H9 (cell line): ENCODE results near the gene CILP2. TPM values are rescaled to one million over a fixed set of nuclear protein-coding genes. Genes with fewer than 3 reads are reported as not detected.
A peak's percentile ranks its signal among the peaks of the same experiment; 100 is the strongest.

Source experiments
- DNase-seq: peaks from one replicate; pipeline ENCODE4 v3.0.0-alpha.2; 2017
- H2AFZ ChIP-seq: one replicate; pipeline ENCODE4 v1.6.1; 2013; ENCODE audit warnings: mild to moderate bottlenecking, low read length, control low read depth, moderate library complexity
- H2AK5ac ChIP-seq: 2 replicates; pipeline ENCODE4 v1.6.1; 2013; ENCODE audit warnings: low read length, control low read depth, mixed read lengths; ENCODE audit not compliant: insufficient read length
- H2BK120ac ChIP-seq: one replicate; pipeline ENCODE4 v1.6.1; 2013; ENCODE audit warnings: low read depth, mild to moderate bottlenecking, low read length, control low read depth, inconsistent platforms; ENCODE audit not compliant: poor library complexity, severe bottlenecking
- H2BK12ac ChIP-seq: 2 replicates; pipeline ENCODE4 v1.6.1; 2013; ENCODE audit warnings: low read length, control low read depth, mixed read lengths, low read depth; ENCODE audit not compliant: insufficient read length
- H2BK15ac ChIP-seq: 2 replicates; pipeline ENCODE4 v1.6.1; 2013; ENCODE audit warnings: low read depth, low read length, control low read depth
- H2BK20ac ChIP-seq: one replicate; pipeline ENCODE4 v1.6.1; 2013; ENCODE audit warnings: low read depth, mild to moderate bottlenecking, low read length, control low read depth, inconsistent platforms; ENCODE audit not compliant: poor library complexity, severe bottlenecking
- H2BK5ac ChIP-seq: 2 replicates; pipeline ENCODE4 v1.6.1; 2013; ENCODE audit warnings: low read length, control low read depth, mixed read lengths; ENCODE audit not compliant: insufficient read length
- H3K14ac ChIP-seq: 2 replicates; pipeline ENCODE4 v1.6.1; 2013; ENCODE audit warnings: low read length, control low read depth; ENCODE audit not compliant: insufficient read depth
- H3K18ac ChIP-seq: 2 replicates; pipeline ENCODE4 v1.6.1; 2013; ENCODE audit warnings: low read depth, mild to moderate bottlenecking, mixed read lengths, low read length, control low read depth; ENCODE audit not compliant: insufficient read length
- H3K23ac ChIP-seq: 2 replicates; pipeline ENCODE4 v1.6.1; 2013; ENCODE audit warnings: low read length, control low read depth, mixed read lengths, low read depth; ENCODE audit not compliant: insufficient read length
- H3K23me2 ChIP-seq: 2 replicates; pipeline ENCODE4 v1.6.1; 2013; ENCODE audit warnings: low read depth, mild to moderate bottlenecking, mixed read lengths, low read length, control low read depth; ENCODE audit not compliant: insufficient read length, poor library complexity, severe bottlenecking
- H3K27ac ChIP-seq: 2 replicates; pipeline ENCODE4 v1.5.1; 2013; ENCODE audit warnings: low read length, control low read depth, mixed read lengths, low read depth; ENCODE audit not compliant: insufficient read length
- H3K27me3 ChIP-seq: 2 replicates; pipeline ENCODE4 v1.6.1; 2013; ENCODE audit warnings: low read length, control low read depth, inconsistent platforms; ENCODE audit not compliant: insufficient read depth
- H3K4ac ChIP-seq: 2 replicates; pipeline ENCODE4 v1.6.1; 2013; ENCODE audit warnings: low read depth, mild to moderate bottlenecking, control low read depth, inconsistent platforms, low read length, moderate library complexity
- H3K4me1 ChIP-seq: 2 replicates; pipeline ENCODE4 v1.6.1; 2013; ENCODE audit warnings: low read length, control low read depth, inconsistent platforms; ENCODE audit not compliant: insufficient read depth
- H3K4me2 ChIP-seq: 2 replicates; pipeline ENCODE4 v1.6.1; 2013; ENCODE audit warnings: low read length, control low read depth, mixed read lengths; ENCODE audit not compliant: insufficient read length, insufficient read depth
- H3K56ac ChIP-seq: 2 replicates; pipeline ENCODE4 v1.6.1; 2013; ENCODE audit warnings: low read depth, mild to moderate bottlenecking, mixed read lengths, low read length, control low read depth; ENCODE audit not compliant: insufficient read length
- H3K79me1 ChIP-seq: 2 replicates; pipeline ENCODE4 v1.6.1; 2013; ENCODE audit warnings: low read depth, mild to moderate bottlenecking, moderate library complexity, low read length, control low read depth, inconsistent platforms; ENCODE audit not compliant: insufficient read depth, poor library complexity, severe bottlenecking
- H3K79me2 ChIP-seq: 2 replicates; pipeline ENCODE4 v1.6.1; 2013; ENCODE audit warnings: low read length, control low read depth, inconsistent platforms; ENCODE audit not compliant: insufficient read depth
- H3K9ac ChIP-seq: 2 replicates; pipeline ENCODE4 v1.6.1; 2013; ENCODE audit warnings: low read length, control low read depth, mixed read lengths; ENCODE audit not compliant: insufficient read length; ENCODE audit errors: extremely low read depth
- H3K9me3 ChIP-seq: one replicate; pipeline ENCODE4 v1.6.1; 2013; ENCODE audit warnings: low read depth, low read length, inconsistent platforms; ENCODE audit not compliant: control insufficient read depth
- H3T11ph ChIP-seq: one replicate; pipeline ENCODE4 v1.6.1; 2013; ENCODE audit warnings: mild to moderate bottlenecking, low read length, control low read depth, inconsistent platforms
- H4K20me1 ChIP-seq: one replicate; pipeline ENCODE4 v1.6.1; 2013; ENCODE audit not compliant: control insufficient read depth, insufficient read length, insufficient read depth
- H4K5ac ChIP-seq: 2 replicates; pipeline ENCODE4 v1.6.1; 2013; ENCODE audit warnings: low read depth, mild to moderate bottlenecking, mixed read lengths, low read length, control low read depth; ENCODE audit not compliant: insufficient read length
- H4K8ac ChIP-seq: replicated peaks from 2 replicates; pipeline ENCODE4 v1.6.1; 2013; ENCODE audit warnings: low read length, control low read depth, mixed read lengths, low read depth; ENCODE audit not compliant: insufficient read length
- H4K91ac ChIP-seq: 2 replicates; pipeline ENCODE4 v1.6.1; 2013; ENCODE audit warnings: low read depth, mild to moderate bottlenecking, moderate library complexity, mixed read lengths, low read length, control low read depth; ENCODE audit not compliant: insufficient read length
- H3K27ac Mint-ChIP-seq, 3 experiments: 2 replicates in 2 of 3; 3 replicates in 1 of 3; pipeline ENCODE4 v1.8.0; 2020 to 2021; ENCODE audit warnings: mixed read lengths in 3 of 3, mild to moderate bottlenecking in 1 of 3, moderate library complexity in 1 of 3
- H3K27me3 Mint-ChIP-seq: 2 replicates; pipeline ENCODE4 v1.8.0; 2021; ENCODE audit warnings: low read depth, mild to moderate bottlenecking, moderate library complexity, mixed read lengths
- H3K36me3 Mint-ChIP-seq, 3 experiments: 2 replicates in 2 of 3; 3 replicates in 1 of 3; pipeline ENCODE4 v1.8.0; 2020 to 2021; ENCODE audit warnings: low read depth in 3 of 3, mixed read lengths in 3 of 3; ENCODE audit not compliant: insufficient read depth in 1 of 3
- H3K4me1 Mint-ChIP-seq, 2 experiments: 2 replicates each; pipeline ENCODE4 v1.8.0; 2020; ENCODE audit warnings: mixed read lengths in 2 of 2
- H3K4me3 Mint-ChIP-seq, 2 experiments: 2 replicates in 1 of 2; 3 replicates in 1 of 2; pipeline ENCODE4 v1.8.0; 2020 to 2021; ENCODE audit warnings: mild to moderate bottlenecking in 2 of 2, mixed read lengths in 2 of 2, moderate library complexity in 1 of 2
- H3K9me3 Mint-ChIP-seq, 2 experiments: 2 replicates in 1 of 2; 3 replicates in 1 of 2; pipeline ENCODE4 v1.8.0; 2020; ENCODE audit warnings: mild to moderate bottlenecking in 2 of 2, mixed read lengths in 2 of 2, moderate library complexity in 1 of 2
- CTCF ChIP-seq: fragments of 200-600 bp; sonication (generic); conservative IDR thresholded peaks from 3 replicates; pipeline ENCODE4 v1.8.0; 2021; ENCODE audit warnings: antibody characterized with exemption, mild to moderate bottlenecking
- WGBS: extraction: QIAGEN DNeasy Blood & Tissue Kit; methylation state at CpG from one replicate; pipeline ENCODE4 v1.1.7; 2013; ENCODE audit warnings: missing lambda C conversion rate, low lambda C conversion rate, mixed read lengths; ENCODE audit not compliant: insufficient read length; ENCODE audit errors: extremely low coverage; 5-methylcytosine and 5-hydroxymethylcytosine counted together
- total RNA-seq: library from RNA; stranded (reverse); gene quantifications from 2 replicates; pipeline ENCODE4 v1.2.1, GENCODE V29; 2021

The CILP2 gene
- total RNA-seq, 1 experiment from 2014 or later: 6.4 TPM

DNA sequence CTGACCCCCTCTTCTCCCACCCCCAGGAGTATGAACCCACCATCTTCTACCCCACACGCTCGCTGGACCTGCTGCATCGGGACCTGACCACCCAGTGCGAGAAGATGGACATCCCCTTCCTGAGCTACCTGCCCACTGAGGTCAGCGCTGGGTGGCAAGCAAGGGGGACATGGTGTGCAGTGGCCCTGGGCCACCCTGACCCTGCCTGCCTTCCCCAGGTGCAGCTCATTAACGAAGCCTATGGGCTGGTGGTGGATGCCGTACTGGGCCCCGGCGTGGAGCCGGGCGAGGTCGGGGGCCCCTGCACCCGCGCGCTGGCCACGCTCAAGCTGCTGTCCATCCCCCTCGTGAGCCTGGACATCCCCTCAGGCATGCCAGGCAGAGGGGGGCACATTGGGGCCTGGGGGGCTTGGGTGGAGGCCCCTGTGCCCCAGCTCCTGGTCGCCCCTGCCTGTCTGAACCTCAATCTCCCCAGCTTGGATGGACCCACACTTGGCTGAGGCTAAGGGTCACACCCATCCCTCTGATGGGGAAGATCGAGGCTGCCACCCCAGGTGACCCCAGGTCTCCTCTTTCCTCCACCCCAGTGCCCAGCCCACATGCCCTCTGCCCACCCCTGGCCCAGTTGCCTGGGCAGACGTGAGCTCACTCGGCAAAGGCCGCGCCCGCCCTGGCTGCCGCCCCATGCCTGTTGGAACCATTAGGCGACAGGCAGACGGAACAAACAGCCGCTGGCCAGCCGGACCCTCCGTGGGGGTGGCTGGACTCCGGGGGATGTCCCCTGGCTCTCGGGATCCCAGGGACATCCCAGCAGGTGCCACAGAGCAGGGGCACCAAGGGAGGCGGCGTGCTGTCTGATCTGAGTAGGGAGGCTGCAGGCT is 2.5 kb upstream of the CILP2 start:
- no peak overlapping the region for H2BK15ac ChIP-seq
- no peak overlapping the region for H3K18ac ChIP-seq
- H2AK5ac ChIP-seq: no peak overlapping the region
- H3K27me3 ChIP-seq: peaks cover 2% of the 10 kb centered on the region; the same call in 1 of the 2 replicates
- no peak overlapping the region for H3K27ac ChIP-seq
- no peak overlapping the region for H3K14ac ChIP-seq
- Mint-ChIP-seq H3K9me3 (no peaks in the 10 kb centered on the region; a peak in 1 of 5 replicates), H3K27ac (peak overlapping the region in 1 of 3 experiments; percentile 84; a peak in 1 of 7 replicates), H3K4me3 (peak overlapping the region in 1 of 2 experiments; percentile 55; a peak in 2 of 5 replicates), H3K4me1 (peaks cover 10 to 16% of the 10 kb centered on the region in 2 experiments), H3K36me3 (peaks cover 3 to 19% (median 10%) of the 10 kb centered on the region in 3 experiments; a peak in 5 of 7 replicates), H3K27me3 (peaks cover 32% of the 10 kb centered on the region)
- no peak overlapping the region for H2BK120ac ChIP-seq
- H3K79me1 ChIP-seq: no peaks in the 10 kb centered on the region
- H4K5ac ChIP-seq: no peak overlapping the region
- no peak for TF ChIP-seq CTCF
- H3K56ac ChIP-seq: no peak overlapping the region
- H3K4ac ChIP-seq: no peak overlapping the region
- H4K8ac ChIP-seq: no peak overlapping the region
- no peak overlapping the region for H2BK12ac ChIP-seq
- no CpG with 5 or more reads among the region's 34 CpGs for WGBS
- H3K4me2 ChIP-seq: no peak overlapping the region
- DNase-seq: no peak
- H2BK5ac ChIP-seq: no peak overlapping the region
- no peak overlapping the region for H4K91ac ChIP-seq
- no peak overlapping the region for H3T11ph ChIP-seq
- no peak overlapping the region for H3K9ac ChIP-seq
- no peaks in the 10 kb centered on the region for H3K79me2 ChIP-seq
- H4K20me1 ChIP-seq: no peaks in the 10 kb centered on the region
- peaks cover 9% of the 10 kb centered on the region for H3K23me2 ChIP-seq
- no peak overlapping the region for H2BK20ac ChIP-seq
- no peaks in the 10 kb centered on the region for H3K4me1 ChIP-seq
- H3K23ac ChIP-seq: no peak overlapping the region
- no peaks in the 10 kb centered on the region for H3K9me3 ChIP-seq
- H2AFZ ChIP-seq: no peak overlapping the region
